Endothelial cell of umbilical vein (primary cell): Measurements from ENCODE around the gene CCDC138. TPM values are rescaled to one million over a fixed set of nuclear protein-coding genes. Genes with fewer than 3 reads are reported as not detected.

ENCODE experiments used
- BruUV-seq: library from RNA; stranded (reverse); fragments of 400-500 nt; replicated peaks from 2 replicates; lab custom pipeline; 2021; lab: Mats Ljungman, UMichigan
- CTCF ChIA-PET: fragments of 300-600, 350-600 bp; sonication (Branson Sonifier 250); formaldehyde crosslinking; loops from one replicate; lab custom pipeline; 2021; ENCODE audit warnings: antibody characterized with exemption, inconsistent platforms; lab: Charles Lee
- POLR2A ChIA-PET: fragments of 300-600, 350-600 bp; sonication (Branson Sonifier 250); formaldehyde crosslinking; loops from one replicate; lab custom pipeline; 2021; ENCODE audit warnings: antibody characterized with exemption, inconsistent platforms; lab: Charles Lee
- DNase-seq: peaks from one replicate; pipeline ENCODE4 v3.0.0-alpha.2; 2011; ENCODE audit warnings: low read depth, low spot score
- FAIRE-seq: peaks from 2 replicates; lab custom pipeline; 2011; peaks lifted over from hg19 to GRCh38; lab: Jason Lieb, UNC
- H2AFZ ChIP-seq: 2 replicates; pipeline ENCODE4 v1.6.0; 2012; ENCODE audit warnings: low read depth, low read length, control low read depth, inconsistent platforms
- H3K27ac ChIP-seq: 2 replicates; pipeline ENCODE4 v1.5.1; 2011; ENCODE audit warnings: low read depth, mild to moderate bottlenecking, control low read depth, low read length, moderate library complexity; ENCODE audit not compliant: insufficient read depth
- H3K27me3 ChIP-seq, 2 experiments: 2 replicates each; pipeline versions ENCODE4 v1.6.0 to v1.6.1; 2011; ENCODE audit warnings: low read length in 2 of 2, mixed read lengths in 1 of 2; ENCODE audit not compliant: control insufficient read depth in 2 of 2, insufficient read depth in 2 of 2
- H3K36me3 ChIP-seq, 2 experiments: 2 replicates in 1 of 2; 3 replicates in 1 of 2; pipeline ENCODE4 v1.5.1; 2011; ENCODE audit warnings: low read length in 2 of 2, mild to moderate bottlenecking in 1 of 2, moderate library complexity in 1 of 2; ENCODE audit not compliant: control insufficient read depth in 2 of 2, insufficient read depth in 2 of 2; ENCODE audit errors: extremely low read depth in 1 of 2
- H3K4me1 ChIP-seq: 3 replicates; pipeline ENCODE4 v1.5.1; 2011; ENCODE audit warnings: mild to moderate bottlenecking, low read length; ENCODE audit not compliant: control insufficient read depth, insufficient read depth; ENCODE audit errors: extremely low read depth
- H3K4me2 ChIP-seq: 2 replicates; pipeline ENCODE4 v1.6.1; 2011; ENCODE audit warnings: low read length, control low read depth, mixed read lengths; ENCODE audit not compliant: insufficient read depth
- H3K4me3 ChIP-seq, 3 experiments: fragments of 200-600 bp in 1 of 3; sonication (generic), shearing (Covaris generic) in 1 of 3; replicated peaks in 1 of 3; 2 replicates each; pipeline ENCODE4 v1.5.1; 2011 to 2016; ENCODE audit warnings: control low read depth in 3 of 3, low read length in 3 of 3, mild to moderate bottlenecking in 2 of 3, inconsistent platforms in 1 of 3, low read depth in 1 of 3, moderate library complexity in 1 of 3; ENCODE audit not compliant: insufficient read depth in 1 of 3
- H3K79me2 ChIP-seq: 2 replicates; pipeline ENCODE4 v1.6.0; 2012; ENCODE audit warnings: low read length, inconsistent platforms; ENCODE audit not compliant: control insufficient read depth, insufficient read depth
- H3K9ac ChIP-seq: replicated peaks from 2 replicates; pipeline ENCODE3; 2011; ENCODE audit warnings: low read length, control low read depth; ENCODE audit not compliant: insufficient read depth; ENCODE audit errors: extremely low read depth
- H3K9me1 ChIP-seq: replicated peaks from 3 replicates; pipeline ENCODE4 v1.6.0; 2011; ENCODE audit warnings: mild to moderate bottlenecking, low read length; ENCODE audit not compliant: control insufficient read depth, insufficient read depth; ENCODE audit errors: extremely low read depth
- H3K9me3 ChIP-seq: replicated peaks from 2 replicates; pipeline ENCODE4 v1.5.1; 2012; ENCODE audit warnings: low read length, inconsistent platforms; ENCODE audit not compliant: control insufficient read depth, insufficient read depth
- H4K20me1 ChIP-seq: replicated peaks from 2 replicates; pipeline ENCODE3; 2011; ENCODE audit warnings: mild to moderate bottlenecking, low read length; ENCODE audit not compliant: control insufficient read depth, insufficient read depth; ENCODE audit errors: extremely low read depth
- EZH2 ChIP-seq: IDR thresholded peaks from 2 replicates; pipeline ENCODE4 v1.6.1; 2012; ENCODE audit warnings: borderline replicate concordance, low read depth, mild to moderate bottlenecking, moderate library complexity, low read length, inconsistent platforms; ENCODE audit not compliant: severe bottlenecking
- FOS ChIP-seq: IDR thresholded peaks from 2 replicates; pipeline ENCODE4 v1.6.1; 2011; ENCODE audit warnings: mild to moderate bottlenecking, low read length, moderate library complexity, borderline replicate concordance; ENCODE audit not compliant: insufficient read depth
- GATA2 ChIP-seq: IDR thresholded peaks from 2 replicates; pipeline ENCODE4 v1.7.0; 2011; ENCODE audit warnings: low read depth, mild to moderate bottlenecking, moderate library complexity, mixed read lengths, low read length; ENCODE audit not compliant: insufficient read length, insufficient read depth
- JUN ChIP-seq: IDR thresholded peaks from 2 replicates; pipeline ENCODE4 v1.6.1; 2011; ENCODE audit warnings: borderline replicate concordance, low read depth; ENCODE audit not compliant: insufficient read length, insufficient read depth
- MYC ChIP-seq: IDR thresholded peaks from one replicate; pipeline ENCODE4 v1.6.1; 2011; ENCODE audit warnings: mild to moderate bottlenecking, low read depth, low read length
- POLR2A ChIP-seq: IDR thresholded peaks from 2 replicates; pipeline ENCODE4 v1.6.1; 2012; ENCODE audit warnings: low read depth, mild to moderate bottlenecking, control low read depth, low read length
- POLR2AphosphoS5 ChIP-seq: IDR thresholded peaks from 2 replicates; pipeline ENCODE4 v1.6.1; 2012; ENCODE audit warnings: low read depth, mild to moderate bottlenecking, control low read depth, low read length, moderate library complexity; ENCODE audit not compliant: insufficient read depth
- dilution Hi-C: fragments of 300-500 bp; cut with MboI; formaldehyde crosslinking; loops from one replicate; pipeline ENCODE4 v1.15.0; 2019; ENCODE audit warnings: low sequenced_read_pairs; ENCODE audit not compliant: extremely low pct_ligation_motif_present
- intact Hi-C: fragments of 100-400 bp; cut with micrococcal nuclease; formaldehyde crosslinking; loops from one replicate; pipeline ENCODE4 v1.10.0; 2022
- polyA plus RNA-seq, 4 experiments: library from polyadenylated mRNA; depleted of rRNA in 3 of 4; stranded (reverse) in 3 of 4; unstranded in 1 of 4; fragments of >200 nt; gene quantifications; 2 replicates each; pipeline versions ENCODE4 v1.2.1 to v1.2.3, GENCODE V29; 2011 to 2012; ENCODE audit warnings: missing spikeins in 1 of 4
- total RNA-seq: library from RNA; stranded (reverse); gene quantifications from 2 replicates; pipeline ENCODE4 v1.2.3, GENCODE V29; 2021
- TF ChIP-seq, protein P1 (sequence below): IDR thresholded peaks from 2 replicates; pipeline ENCODE4 v1.6.1; 2011; ENCODE audit not compliant: insufficient read depth, insufficient read length
- TF ChIP-seq, protein P2 (sequence below), 2 donors: IDR thresholded peaks; 1 replicate in 1 of 2; 2 replicates in 1 of 2; pipeline ENCODE4 v1.5.1; 2011; ENCODE audit warnings: low read length in 2 of 2, mild to moderate bottlenecking in 2 of 2, moderate library complexity in 2 of 2, control low read depth in 1 of 2, inconsistent platforms in 1 of 2, low read depth in 1 of 2; ENCODE audit not compliant: insufficient read depth in 1 of 2; ENCODE audit errors: extremely low read depth in 1 of 2

The CCDC138 gene
- total and polyA plus RNA-seq, 2 donors (not counting 3 experiments of a cell fraction or from before 2014, with no cell fraction given), result 1.5 to 10.8 TPM

DNA sequence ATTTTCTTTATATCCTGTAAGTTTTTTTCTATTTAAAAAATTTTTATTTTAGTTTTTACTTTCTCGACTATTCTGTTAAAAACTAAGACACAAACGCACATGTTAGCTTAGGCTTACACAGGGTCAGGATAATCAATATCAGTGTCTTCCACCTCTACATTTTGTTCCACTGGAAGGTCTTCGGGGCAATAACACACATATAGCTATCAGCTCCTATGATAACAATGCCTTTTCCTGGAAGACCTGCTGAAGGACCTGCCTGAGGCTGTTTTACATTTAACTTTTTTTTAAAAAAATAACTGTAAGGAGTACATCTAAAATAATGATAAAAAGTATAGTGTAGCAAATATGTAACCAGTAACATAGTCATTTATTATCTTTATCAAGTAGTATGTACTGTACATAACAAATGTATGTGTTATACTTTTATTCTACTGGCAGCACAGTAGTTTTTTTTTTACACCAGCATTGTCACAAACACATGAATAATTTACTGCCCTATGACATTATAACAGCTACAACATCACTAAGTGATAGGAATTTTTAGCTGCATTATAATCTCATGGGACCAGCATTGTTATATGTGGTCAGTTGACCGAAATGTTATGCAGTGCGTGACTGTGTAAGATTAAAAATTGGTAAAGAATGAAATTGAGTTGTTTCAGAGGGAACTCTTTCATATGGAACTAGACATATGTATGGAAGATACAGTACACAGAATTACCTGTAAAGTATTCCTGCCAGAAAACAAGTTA, 37.9 kb downstream of the CCDC138 start:
- Histone ChIP-seq H3K36me3 (no peaks in the 10 kb centered on the region), H3K27me3 (no peaks in the 10 kb centered on the region), H3K4me1 (no peaks in the 10 kb centered on the region), H3K9me1 (no peaks in the 10 kb centered on the region), H3K4me2 (no peak overlapping the region), H4K20me1 (no peaks in the 10 kb centered on the region), H3K79me2 (no peaks in the 10 kb centered on the region), H3K9me3 (no peaks in the 10 kb centered on the region), H2AFZ (no peak overlapping the region), H3K27ac (no peak overlapping the region), H3K4me3 (no peak overlapping the region), H3K9ac (no peak overlapping the region)
- intact Hi-C loops (no loop called here), dilution Hi-C loops (no loop called here)
- no TSS peak for BruUV-seq
- DNase-seq, result no peak
- ChIA-PET CTCF (no interaction called here), POLR2A (no interaction called here)
- TF ChIP-seq POLR2A (no peak), JUN (no peak)
- no peak for FAIRE-seq

DNA sequence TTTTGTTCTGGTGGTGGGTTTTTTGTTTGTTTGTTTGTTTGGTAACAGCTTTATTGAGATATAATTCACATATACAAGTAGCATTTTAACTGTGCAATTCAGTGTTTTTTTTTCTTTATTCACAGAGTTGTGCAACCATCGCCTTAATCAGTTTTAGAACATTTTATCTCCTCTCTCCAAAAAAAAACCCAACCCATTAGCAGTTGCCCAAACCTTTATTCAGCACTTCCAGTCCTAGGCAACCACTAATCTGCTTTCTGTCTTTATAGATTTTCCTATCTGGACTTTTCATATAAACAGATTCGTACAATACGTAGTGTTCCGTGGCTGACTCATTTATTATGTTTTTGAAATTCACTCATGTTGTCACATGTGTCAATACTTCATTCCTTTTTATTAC, 38.7 kb downstream of the CCDC138 start:
- Histone ChIP-seq H3K9me1 (no peaks in the 10 kb centered on the region), H3K9ac (no peak overlapping the region), H3K9me3 (no peaks in the 10 kb centered on the region), H3K36me3 (no peaks in the 10 kb centered on the region), H3K4me2 (no peak overlapping the region), H3K27me3 (no peaks in the 10 kb centered on the region), H3K79me2 (no peaks in the 10 kb centered on the region), H3K4me1 (no peaks in the 10 kb centered on the region), H2AFZ (no peak overlapping the region), H3K4me3 (no peak overlapping the region), H4K20me1 (no peaks in the 10 kb centered on the region), H3K27ac (no peak overlapping the region)
- no peak for TF ChIP-seq JUN
- TF ChIP-seq FOS, result no peak
- TF ChIP-seq MYC, result no peak
- TF ChIP-seq, protein P1, sequence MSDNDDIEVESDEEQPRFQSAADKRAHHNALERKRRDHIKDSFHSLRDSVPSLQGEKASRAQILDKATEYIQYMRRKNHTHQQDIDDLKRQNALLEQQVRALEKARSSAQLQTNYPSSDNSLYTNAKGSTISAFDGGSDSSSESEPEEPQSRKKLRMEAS, result no peak
- no peak for TF ChIP-seq POLR2AphosphoS5
- TF ChIP-seq POLR2A, result no peak
- TF ChIP-seq, protein P2, sequence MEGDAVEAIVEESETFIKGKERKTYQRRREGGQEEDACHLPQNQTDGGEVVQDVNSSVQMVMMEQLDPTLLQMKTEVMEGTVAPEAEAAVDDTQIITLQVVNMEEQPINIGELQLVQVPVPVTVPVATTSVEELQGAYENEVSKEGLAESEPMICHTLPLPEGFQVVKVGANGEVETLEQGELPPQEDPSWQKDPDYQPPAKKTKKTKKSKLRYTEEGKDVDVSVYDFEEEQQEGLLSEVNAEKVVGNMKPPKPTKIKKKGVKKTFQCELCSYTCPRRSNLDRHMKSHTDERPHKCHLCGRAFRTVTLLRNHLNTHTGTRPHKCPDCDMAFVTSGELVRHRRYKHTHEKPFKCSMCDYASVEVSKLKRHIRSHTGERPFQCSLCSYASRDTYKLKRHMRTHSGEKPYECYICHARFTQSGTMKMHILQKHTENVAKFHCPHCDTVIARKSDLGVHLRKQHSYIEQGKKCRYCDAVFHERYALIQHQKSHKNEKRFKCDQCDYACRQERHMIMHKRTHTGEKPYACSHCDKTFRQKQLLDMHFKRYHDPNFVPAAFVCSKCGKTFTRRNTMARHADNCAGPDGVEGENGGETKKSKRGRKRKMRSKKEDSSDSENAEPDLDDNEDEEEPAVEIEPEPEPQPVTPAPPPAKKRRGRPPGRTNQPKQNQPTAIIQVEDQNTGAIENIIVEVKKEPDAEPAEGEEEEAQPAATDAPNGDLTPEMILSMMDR (IDR thresholded peaks at IDR 0.05; ENCODE audit: extremely low read depth in 1 of 2, insufficient read depth in 1 of 2, low read depth in 1 of 2, low read length in 2 of 2), result no peak
- TF ChIP-seq EZH2, result no peak
- no peak for TF ChIP-seq GATA2
- ChIA-PET CTCF (no interaction called here), POLR2A (no interaction called here)
- no peak for FAIRE-seq
- dilution Hi-C loops, result no loop called here
- no TSS peak for BruUV-seq
- no peak for DNase-seq
- intact Hi-C loops, result no loop called here
